ES-I3 (cell line): Measurements from ENCODE around the gene BBS9.

Experiments
- H3K36me3 ChIP-seq: 2 replicates; pipeline ENCODE4 v1.6.1; 2013; ENCODE audit warnings: mild to moderate bottlenecking, low read length, control low read depth, moderate library complexity; ENCODE audit not compliant: insufficient read depth
- H3K4me1 ChIP-seq: 2 replicates; pipeline ENCODE4 v1.6.1; 2013; ENCODE audit warnings: mild to moderate bottlenecking, control low read depth, low read length; ENCODE audit not compliant: insufficient read depth
- H3K9ac ChIP-seq: 2 replicates; pipeline ENCODE4 v1.6.1; 2013; ENCODE audit warnings: low read depth, mild to moderate bottlenecking, low read length, moderate library complexity
- H3K9me3 ChIP-seq: 2 replicates; pipeline ENCODE4 v1.6.1; 2013; ENCODE audit warnings: mild to moderate bottlenecking, low read length, moderate library complexity; ENCODE audit not compliant: control insufficient read depth, insufficient read depth

BBS9 gene

DNA sequence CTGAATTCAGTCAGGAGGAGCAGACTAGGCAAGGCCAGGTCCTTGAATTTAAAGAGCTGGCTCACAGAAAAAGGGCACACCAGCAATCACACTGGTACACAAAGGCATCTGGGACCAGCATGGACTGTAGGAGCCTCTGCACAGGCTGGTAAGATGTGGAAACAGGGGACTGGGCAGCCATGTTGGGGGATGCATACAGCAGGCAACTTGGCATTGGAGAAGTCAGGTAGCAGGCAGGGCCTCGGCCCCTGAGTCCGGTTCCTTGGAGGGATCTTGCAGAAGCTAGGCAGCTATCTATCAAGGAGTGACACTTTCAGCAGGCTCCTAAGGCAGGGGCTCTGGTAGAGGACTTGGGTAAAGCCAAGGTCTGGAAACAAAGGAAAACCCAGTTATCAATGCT lies 399.7 kb downstream of the BBS9 start:
- Histone ChIP-seq H3K9ac (no peak overlapping the region), H3K36me3 (peaks cover 5% of the 10 kb centered on the region; the same call in 1 of the 2 replicates), H3K9me3 (no peaks in the 10 kb centered on the region), H3K4me1 (peaks cover 9% of the 10 kb centered on the region; the same call in 1 of the 2 replicates)

DNA sequence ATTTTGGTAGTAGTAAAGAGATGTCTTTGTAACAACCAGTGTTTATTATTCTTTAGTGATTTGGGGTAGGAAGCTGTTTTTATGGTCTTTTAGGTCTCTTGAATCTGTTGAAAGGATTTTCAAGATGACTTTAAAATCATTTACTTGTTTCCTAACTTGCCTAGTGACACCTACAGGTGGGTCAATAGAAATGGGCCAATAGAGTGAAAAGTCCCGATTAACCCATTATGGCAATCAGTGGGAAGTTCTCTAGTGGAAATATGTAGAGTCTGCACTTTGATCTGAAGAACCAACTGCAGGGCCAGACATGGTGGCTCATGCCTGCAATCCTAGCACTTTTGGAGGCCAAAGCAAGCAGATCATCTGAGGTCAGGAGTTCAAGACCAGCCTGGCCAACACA lies 401.3 kb downstream of the BBS9 start:
- Histone ChIP-seq H3K9ac (no peak overlapping the region), H3K36me3 (peaks cover 8% of the 10 kb centered on the region; the same call in 1 of the 2 replicates), H3K9me3 (no peaks in the 10 kb centered on the region), H3K4me1 (peaks cover 13% of the 10 kb centered on the region; the same call in 1 of the 2 replicates)

DNA sequence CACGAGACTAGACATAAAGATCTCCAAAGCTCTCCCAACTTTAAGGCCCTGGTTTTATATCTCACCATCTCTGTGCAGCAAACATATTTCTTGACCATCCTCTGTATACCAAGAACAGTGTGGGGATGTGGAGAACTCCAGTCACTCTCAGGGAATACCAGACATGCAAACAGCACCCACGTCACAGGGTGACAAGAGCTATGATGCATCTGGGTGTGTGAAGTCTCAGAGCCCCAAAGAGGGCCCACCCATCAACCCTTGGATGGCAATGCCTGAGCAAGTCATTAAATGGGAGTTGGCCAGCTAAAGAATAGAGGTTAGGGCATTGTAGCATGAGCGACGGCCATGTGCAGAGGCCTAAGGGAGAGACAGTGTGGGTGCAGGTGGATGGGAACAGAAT lies 402.5 kb downstream of the BBS9 start:
- no peak overlapping the region for H3K9ac ChIP-seq
- peaks cover 8% of the 10 kb centered on the region; the same call in 1 of the 2 replicates for H3K36me3 ChIP-seq
- H3K4me1 ChIP-seq = peaks cover 13% of the 10 kb centered on the region; the same call in 1 of the 2 replicates
- no peaks in the 10 kb centered on the region for H3K9me3 ChIP-seq

DNA sequence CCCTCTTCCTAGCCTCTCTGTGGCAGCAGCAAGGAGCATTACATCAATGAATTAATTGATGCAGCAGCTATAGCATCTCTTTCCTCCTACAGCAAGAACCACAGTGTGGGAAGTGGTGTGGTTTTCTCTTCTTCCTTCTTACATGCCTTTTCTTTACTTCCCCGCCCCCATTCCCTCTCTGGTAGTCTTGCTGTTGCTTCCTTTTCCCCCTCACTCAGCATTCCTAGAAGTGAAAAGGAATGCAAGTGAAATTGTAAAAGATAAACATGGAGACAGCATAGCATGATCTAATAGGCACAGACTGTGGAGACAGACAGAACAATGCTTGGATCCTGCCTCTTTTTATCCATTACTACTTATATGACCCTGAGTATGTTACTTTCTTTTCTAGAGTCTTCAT lies 405.5 kb downstream of the BBS9 start:
- H3K4me1 ChIP-seq = peaks cover 4% of the 10 kb centered on the region; the same call in 1 of the 2 replicates
- no peak overlapping the region for H3K9ac ChIP-seq
- H3K36me3 ChIP-seq = peaks cover 8% of the 10 kb centered on the region; the same call in 1 of the 2 replicates
- no peaks in the 10 kb centered on the region; the same call in 1 of the 2 replicates for H3K9me3 ChIP-seq

DNA sequence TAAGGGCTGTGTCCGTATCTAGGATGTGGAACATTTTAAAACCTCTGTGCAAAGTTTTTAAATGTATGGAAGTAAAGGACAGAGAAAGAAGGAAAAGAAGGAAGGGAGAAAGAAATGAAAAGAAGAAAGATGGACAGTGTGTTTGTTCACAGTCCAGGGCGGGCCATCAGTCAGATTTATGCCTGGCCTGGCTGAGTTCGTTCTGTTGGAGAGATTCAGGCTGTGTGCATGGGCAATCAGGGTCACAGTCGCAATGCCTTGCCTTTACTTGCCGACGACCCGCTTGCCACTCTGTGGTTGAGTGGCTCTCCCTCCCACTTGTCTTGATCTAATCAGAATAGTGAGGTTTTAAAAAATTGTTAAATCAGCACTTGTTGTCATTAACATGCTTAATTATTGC lies 406.6 kb downstream of the BBS9 start:
- Histone ChIP-seq H3K9ac (no peak overlapping the region), H3K36me3 (peaks cover 8% of the 10 kb centered on the region), H3K4me1 (peaks cover 4% of the 10 kb centered on the region; the same call in 1 of the 2 replicates), H3K9me3 (no peaks in the 10 kb centered on the region; the same call in 1 of the 2 replicates)

DNA sequence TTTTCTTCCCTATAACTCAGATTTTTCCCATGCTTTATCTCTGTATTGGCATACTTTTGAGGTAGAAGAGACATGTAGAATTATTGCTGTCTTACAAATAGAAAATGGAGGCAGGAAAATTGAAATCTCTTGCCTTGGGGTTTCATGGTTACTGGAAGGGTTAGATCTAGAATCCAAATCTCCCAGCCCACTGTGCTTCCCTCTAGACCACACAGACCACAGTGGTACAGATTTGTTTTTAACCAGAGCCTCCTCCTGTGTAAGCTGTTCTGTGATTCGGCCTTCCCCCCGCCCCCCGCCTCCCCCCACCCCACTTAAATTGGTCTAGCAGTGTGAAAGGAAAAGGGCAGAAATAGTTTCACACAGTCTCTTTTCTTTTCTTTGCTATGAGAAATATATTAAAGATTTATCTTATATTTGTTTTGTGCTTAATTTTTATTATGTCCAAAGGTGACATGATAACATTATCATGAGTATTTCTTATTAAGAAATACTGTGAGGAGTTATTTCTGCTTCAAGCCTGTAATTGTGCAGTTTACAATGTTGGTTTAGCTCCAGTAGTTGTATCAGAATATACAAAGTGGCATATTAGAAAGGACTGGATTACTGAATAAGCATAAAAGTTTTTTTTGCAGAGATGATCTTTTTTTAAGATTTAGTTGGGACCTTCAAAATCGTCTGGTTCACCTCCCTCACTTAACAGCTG lies 407.2 kb downstream of the BBS9 start:
- H3K9me3 ChIP-seq = no peaks in the 10 kb centered on the region; the same call in 1 of the 2 replicates
- peaks cover 4% of the 10 kb centered on the region; the same call in 1 of the 2 replicates for H3K4me1 ChIP-seq
- peaks cover 8% of the 10 kb centered on the region for H3K36me3 ChIP-seq
- H3K9ac ChIP-seq = no peak overlapping the region

DNA sequence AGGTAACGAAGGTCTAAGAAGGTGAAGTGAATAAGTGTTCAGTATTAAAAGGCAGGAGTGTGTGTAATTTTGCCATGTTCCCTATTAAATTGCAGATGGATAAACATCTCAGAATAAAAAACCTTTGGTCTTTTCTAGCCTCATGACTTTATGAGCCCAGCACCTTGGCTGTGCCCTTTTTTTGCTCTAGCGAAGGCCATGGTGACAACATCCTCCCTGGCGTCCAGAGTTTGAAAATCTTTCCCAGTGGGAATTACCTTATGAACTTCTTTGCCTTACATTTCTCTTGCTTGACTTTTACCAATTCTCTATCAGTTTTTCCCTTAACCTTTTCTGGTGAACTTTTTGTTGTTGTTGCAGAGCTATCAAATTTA lies 407.7 kb downstream of the BBS9 start:
- H3K36me3 ChIP-seq = peaks cover 8% of the 10 kb centered on the region
- H3K4me1 ChIP-seq = peaks cover 4% of the 10 kb centered on the region; the same call in 1 of the 2 replicates
- H3K9me3 ChIP-seq = no peaks in the 10 kb centered on the region; the same call in 1 of the 2 replicates
- no peak overlapping the region for H3K9ac ChIP-seq

DNA sequence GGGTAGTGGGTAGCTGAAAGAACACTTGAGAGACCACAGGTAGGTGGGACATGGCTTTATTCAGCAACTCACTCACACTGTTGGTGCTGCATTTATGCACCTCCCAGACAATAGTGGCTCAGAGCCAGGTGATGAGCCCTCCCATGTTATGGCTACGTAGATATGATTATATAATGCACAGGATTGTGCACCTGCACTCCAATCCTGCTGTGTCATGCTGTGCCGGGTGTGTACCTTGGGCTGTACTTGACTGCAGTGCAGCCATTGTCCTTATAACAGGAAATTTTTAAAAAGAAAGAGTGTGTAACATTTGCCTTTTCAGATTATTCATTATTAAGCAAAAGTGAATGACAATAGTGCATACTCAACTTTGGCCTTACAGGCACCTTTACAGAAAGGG lies 409.8 kb downstream of the BBS9 start:
- H3K9me3 ChIP-seq = no peaks in the 10 kb centered on the region; the same call in 1 of the 2 replicates
- H3K9ac ChIP-seq = no peak overlapping the region
- peaks cover 4% of the 10 kb centered on the region; the same call in 1 of the 2 replicates for H3K4me1 ChIP-seq
- H3K36me3 ChIP-seq = peaks cover 3% of the 10 kb centered on the region

DNA sequence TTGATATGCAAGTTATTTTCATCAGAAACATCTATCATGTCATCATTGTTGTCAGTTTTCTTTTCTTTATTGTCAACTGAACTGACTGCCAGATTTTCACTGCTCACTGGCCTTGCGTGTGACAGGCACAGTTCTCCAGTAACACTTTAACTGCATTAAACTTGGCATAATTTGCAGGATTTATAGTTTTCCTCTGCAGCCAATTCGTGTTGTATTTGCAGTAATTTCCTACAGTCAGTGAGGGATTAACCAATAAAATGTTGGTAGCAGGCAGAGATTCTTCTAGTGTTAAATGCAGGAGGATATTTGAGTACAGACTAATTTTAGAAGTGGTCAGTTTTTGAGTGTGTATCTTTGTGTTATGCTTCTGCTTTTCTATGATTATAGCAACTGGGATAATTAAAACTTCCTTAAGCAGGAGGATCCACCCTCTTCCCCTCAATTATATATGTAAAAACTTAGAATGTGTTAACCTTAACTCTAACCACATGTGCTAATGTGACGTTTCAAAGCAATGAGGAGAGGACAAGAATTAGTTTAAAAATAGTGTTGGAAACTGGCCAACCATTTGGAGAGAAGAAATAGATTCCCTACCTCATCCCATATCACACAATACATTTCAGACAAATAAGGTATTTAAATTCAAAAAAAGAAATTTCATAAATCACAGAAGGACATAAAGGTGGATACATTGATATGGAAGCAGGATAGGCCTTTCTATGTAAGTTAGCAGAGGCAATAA lies 410.5 kb downstream of the BBS9 start:
- H3K4me1 ChIP-seq = no peaks in the 10 kb centered on the region
- no peaks in the 10 kb centered on the region; the same call in 1 of the 2 replicates for H3K9me3 ChIP-seq
- no peaks in the 10 kb centered on the region; the same call in none of the 2 replicates for H3K36me3 ChIP-seq
- H3K9ac ChIP-seq = no peak overlapping the region

DNA sequence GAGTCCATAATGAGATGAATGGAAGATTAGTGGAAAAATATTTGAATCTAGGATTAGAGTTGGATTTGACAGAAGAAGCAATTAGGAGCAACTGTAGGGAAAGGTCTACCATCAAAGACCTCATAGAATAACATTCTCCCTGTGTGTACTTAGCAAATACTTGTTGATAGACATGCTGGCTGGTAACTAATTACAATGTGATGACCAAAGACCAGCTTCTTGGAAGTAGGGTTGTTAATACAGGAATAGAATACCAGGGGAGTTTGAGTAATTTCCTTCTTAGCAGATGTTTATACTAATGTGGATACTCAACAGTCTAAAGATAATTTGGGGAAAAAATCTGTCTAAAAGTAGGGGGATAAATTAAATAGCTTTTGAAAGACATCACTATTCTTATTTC lies 418.5 kb downstream of the BBS9 start:
- Histone ChIP-seq H3K36me3 (peaks cover 14% of the 10 kb centered on the region), H3K9me3 (no peaks in the 10 kb centered on the region), H3K4me1 (no peaks in the 10 kb centered on the region), H3K9ac (no peak overlapping the region)

DNA sequence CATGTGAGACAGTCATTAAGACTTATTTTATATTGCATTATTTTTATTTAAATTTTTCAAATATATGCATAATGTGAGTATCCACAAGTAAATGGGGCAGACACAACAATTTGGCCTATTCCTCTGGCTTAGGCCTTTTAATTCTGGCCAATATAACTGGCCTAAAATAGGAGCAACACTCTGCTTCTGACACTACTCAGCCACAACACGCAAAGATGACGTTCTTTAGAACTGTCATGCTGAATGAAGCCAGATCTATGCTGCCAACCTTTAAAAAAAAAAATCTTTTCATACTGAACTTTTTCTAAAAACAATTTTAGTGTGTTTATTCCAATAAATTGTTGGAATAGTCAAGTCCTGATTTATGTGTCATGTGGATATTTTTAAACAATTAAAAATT lies 421.0 kb downstream of the BBS9 start:
- Histone ChIP-seq H3K9ac (no peak overlapping the region), H3K9me3 (no peaks in the 10 kb centered on the region), H3K36me3 (peaks cover 12% of the 10 kb centered on the region), H3K4me1 (no peaks in the 10 kb centered on the region)

DNA sequence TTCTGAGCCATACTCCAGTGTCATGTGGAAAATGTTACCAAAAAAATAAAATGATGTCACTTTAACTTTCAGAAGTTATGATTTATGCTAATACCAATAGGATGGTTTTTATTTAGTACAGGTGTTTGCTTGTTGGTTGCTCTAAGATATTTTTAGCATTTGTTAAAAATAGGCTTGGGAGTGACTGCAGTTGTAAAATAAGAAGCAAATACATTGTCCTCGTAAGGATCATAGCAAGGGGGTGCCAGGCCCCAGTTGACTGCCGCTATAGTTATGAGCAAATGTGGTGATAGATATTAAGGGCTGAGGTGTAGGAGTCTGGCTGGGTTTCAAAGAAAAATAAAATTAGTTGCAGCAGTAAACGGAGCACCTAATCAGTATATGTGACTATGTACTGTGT lies 421.6 kb downstream of the BBS9 start:
- no peaks in the 10 kb centered on the region for H3K9me3 ChIP-seq
- H3K36me3 ChIP-seq = peaks cover 11% of the 10 kb centered on the region
- no peaks in the 10 kb centered on the region for H3K4me1 ChIP-seq
- no peak overlapping the region for H3K9ac ChIP-seq

DNA sequence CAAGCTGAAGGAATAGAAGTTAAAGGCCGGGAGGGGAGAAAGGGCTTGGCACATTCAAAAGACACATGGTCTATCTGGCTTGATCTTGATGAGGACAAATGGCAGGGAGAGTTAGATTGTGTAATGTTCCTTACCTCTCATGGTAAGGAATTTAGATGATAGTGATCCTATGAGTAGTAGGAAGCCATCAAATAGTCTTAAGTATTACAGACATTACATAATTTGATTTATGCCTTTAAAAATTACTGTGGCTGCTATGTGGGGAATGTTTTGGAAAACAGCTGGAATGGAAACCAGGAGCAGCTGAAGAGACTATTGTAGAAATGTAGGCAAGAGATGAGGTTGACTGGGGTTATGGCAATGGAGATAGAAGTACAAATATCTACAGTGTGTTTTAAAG lies 424.7 kb downstream of the BBS9 start:
- H3K9ac ChIP-seq = no peak overlapping the region
- H3K36me3 ChIP-seq = peaks cover 13% of the 10 kb centered on the region
- H3K9me3 ChIP-seq = no peaks in the 10 kb centered on the region
- no peaks in the 10 kb centered on the region for H3K4me1 ChIP-seq

DNA sequence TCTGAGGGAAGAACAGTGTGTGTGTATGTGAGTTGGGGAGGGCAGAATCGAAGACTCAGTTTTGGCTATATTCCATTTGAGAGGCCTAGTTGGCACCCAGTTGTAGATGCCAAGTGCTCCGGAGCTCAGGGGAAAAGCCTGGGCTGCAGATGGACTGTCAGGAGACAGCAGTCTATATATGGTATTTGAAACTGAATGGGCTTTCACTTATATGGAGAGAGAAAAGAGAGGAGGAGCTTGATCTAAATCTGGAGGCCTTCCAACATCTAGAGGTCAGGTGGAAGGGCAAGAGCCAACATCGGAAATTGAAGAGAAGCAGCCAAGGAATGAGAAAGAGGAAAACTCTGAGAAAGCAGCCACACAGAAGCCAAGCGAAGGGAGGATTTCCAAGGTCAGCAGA lies 425.2 kb downstream of the BBS9 start:
- Histone ChIP-seq H3K4me1 (no peaks in the 10 kb centered on the region), H3K9me3 (no peaks in the 10 kb centered on the region), H3K9ac (no peak overlapping the region), H3K36me3 (peaks cover 13% of the 10 kb centered on the region)

DNA sequence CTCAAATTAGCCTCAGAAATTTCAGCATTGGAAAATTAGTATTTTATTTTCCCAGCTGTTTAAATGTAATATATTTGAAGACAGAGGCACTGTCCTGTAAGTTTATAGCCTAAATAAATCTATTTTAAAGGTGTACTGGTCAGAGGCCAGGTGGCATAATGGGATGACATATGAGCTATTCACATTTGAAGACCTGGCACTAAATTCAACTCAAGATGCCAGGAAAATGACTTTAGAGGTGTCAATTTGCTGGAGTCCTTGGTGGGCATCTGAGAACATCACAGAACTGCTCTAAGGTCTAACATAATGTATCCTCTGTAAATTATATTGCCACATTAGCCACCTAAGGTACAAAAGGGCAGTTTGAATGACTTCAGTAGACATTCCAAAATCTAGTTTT lies 427.1 kb downstream of the BBS9 start:
- Histone ChIP-seq H3K9ac (no peak overlapping the region), H3K4me1 (no peaks in the 10 kb centered on the region), H3K36me3 (peaks cover 16% of the 10 kb centered on the region), H3K9me3 (no peaks in the 10 kb centered on the region)
